GM21360 (cell line): ENCODE results near the gene CHST9.
"Not testable (repeated sequence)": the region's sequence is repeated elsewhere in the genome, so short reads cannot be mapped to it uniquely, and the experiment has no call there.

Experiments
- ATAC-seq: cut with Tn5 transposase; IDR thresholded peaks from one replicate; pipeline ENCODE4 v1.9.1; 2021; ENCODE audit warnings: mild to moderate bottlenecking, moderate library complexity; ENCODE audit not compliant: unreplicated experiment

The CHST9 gene

DNA sequence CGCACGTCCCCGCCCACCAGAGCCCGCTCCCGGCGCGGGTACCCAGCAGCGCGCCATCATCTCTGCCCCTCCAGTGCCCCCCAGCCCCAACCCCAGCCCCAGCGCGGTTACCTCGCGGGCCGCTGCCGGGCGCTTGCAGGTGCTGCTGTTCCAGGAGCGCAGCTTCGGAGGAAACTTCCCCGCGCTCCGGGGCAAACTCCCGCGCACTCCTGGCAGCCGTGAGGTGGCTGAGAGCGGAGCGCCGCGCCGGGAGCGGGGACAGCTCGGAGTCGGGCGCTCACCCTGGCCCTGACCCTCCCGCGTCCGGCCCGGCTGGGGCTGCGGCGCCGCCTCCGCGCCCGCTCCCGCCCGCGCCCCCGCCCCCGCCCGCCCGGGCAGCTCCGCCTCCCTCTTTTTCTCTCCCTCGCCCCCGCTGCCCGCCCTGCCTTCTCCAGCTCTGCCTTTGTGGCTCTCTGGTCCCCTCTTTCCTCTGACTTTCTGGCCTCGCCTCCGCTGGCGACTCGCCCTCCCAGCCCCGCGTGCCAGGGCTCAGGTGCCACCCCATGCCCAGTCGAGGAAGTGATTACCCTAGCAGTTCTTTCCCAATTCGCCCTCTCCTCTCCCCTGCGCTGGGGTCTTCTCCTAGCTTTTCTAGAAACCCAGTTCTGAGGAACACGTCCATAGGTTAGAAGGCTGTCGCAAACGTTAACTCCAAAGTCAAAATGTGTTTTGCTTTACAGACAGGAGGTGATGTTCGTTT, at the start of gene CHST9:
CHST9 (minus strand) TSS at position 284 of the 739 bp plus-strand sequence. CDS start 42,499 bp downstream, outside the sequence.
- ATAC-seq: no peak

DNA sequence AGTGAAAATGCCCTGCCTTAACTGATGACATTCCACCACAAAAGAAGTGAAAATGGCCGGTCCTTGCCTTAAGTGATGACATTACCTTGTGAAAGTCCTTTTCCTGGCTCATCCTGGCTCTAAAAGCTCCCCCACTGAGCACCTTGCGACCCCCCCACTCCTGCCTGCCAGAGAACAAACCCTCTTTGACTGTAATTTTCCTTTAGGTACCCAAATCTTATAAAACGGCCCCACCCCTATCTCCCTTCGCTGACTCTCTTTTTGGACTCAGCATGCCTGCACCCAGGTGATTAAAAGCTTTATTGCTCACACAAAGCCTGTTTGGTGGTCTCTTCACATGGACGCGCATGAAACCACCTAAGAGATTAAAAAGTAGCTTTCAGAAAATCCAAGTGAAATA, 47.2 kb upstream of the CHST9 start:
- not testable (repeated sequence) for ATAC-seq

- not testable (repeated sequence) for ATAC-seq
Observed at GRCh38 chr18:27231671-27232070, 46.6 kb upstream of the CHST9 start.

- not testable (repeated sequence) for ATAC-seq
Observed at GRCh38 chr18:27231221-27231620, 46.1 kb upstream of the CHST9 start.

- no peak for ATAC-seq
Observed at GRCh38 chr18:27227721-27228120, 42.6 kb upstream of the CHST9 start.

- ATAC-seq: no peak
Observed at GRCh38 chr18:27226556-27227075, 41.5 kb upstream of the CHST9 start.

DNA sequence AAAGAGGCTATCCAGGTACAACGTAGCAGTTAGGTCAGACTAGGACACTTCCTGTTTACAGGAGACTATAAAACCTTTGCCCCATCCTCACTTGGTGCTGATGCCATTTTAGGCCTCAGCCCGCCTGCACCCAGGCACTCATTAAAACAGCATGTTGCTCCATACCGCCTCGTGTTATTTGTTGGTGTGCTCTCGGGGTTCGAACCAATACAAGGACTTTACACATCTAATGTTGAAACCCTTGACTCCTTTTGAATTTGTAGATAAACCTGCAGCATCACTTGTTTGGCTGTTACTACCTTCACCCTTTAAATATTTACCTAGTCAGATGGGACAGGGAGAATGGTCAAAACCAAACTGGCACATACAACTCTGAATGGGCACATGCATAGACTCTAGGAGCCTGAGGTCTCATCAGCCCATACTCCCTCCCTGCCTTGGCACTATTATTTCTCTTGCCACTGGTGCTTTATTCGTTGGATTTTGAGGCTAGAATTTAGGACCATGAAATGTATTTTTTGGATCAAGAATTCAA, 40.9 kb upstream of the CHST9 start:
- no peak for ATAC-seq

DNA sequence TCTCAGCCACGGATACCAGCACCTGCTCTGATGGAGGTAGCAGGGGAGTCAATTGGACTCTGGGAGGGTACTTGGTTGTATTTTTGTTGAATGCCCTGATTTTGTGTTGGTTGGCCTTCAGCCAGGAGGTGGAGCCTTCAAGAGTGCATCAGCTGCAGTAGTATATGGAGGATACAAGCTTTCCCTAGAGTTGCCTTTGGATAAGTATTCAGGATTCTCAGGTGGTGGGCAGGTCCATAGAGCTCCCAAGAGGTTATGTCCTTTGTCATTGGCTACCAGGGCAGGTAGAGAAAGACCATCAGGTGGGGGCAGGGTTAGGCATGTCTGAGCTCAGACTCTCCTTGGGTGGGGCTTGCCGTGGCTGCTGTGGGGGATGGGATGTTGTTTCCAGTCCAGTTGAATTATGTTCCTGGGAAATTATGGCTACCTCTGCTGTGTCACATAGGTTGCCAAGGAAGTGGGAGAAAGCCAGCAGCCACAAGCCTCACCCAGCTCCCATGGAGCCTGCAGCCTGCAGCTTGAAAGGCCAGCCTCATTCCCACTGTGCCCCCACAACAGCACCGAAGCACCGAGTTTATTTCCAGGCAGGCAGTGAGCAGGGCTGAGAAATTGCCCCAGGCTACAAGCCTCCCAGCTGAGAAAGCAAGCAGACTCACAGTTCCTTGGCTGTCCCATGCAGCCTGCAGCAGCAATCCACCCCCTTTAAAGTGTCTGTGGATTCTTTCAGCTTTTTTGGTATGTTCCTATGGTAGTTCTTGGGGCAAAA, 38.6 kb upstream of the CHST9 start:
- no peak for ATAC-seq

GRCh38 chr18:27214831-27215230, 29.7 kb upstream of the CHST9 start:
- ATAC-seq: no peak

GRCh38 chr18:27213123-27213717, 28.1 kb upstream of the CHST9 start:
- no peak for ATAC-seq

DNA sequence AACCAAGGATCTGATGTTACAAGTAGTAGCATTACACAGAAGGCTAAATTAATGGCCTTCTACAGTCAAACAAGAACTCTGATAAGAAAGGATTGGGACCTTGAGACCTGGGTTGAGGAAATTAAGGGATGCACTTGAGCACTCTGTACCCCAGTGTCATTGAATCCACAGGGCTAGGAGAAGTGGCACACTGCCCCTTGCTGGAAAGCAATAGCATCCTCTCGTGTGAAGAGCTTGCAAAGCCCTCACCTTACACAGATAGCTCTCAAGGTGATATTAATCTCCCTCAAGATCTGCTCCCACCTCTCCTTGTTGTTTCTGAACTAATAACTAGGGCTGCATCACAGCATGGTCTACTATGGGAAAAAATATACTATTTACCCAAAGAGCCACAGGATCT, 26.5 kb upstream of the CHST9 start:
- no peak for ATAC-seq

DNA sequence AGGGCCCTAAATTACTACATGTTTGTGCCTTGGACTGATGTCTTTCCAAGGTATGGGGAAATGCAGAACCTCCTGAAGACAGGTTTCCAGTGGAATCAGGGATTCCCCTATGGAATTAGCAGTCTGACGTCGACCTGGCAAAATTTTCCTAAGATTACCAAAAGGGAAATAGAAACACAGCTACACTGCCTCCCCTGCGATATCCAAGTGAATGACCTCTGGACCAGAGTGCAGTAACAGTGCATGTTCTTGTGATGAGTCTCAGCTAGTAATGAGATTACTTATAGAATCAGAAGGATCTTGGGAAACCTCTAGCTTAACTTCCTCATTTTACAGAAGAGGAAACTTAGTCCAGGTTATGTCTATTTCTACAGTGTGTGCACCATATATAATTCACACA, 21.3 kb upstream of the CHST9 start:
- ATAC-seq: no peak

- ATAC-seq: no peak
Observed at GRCh38 chr18:27202741-27203140, 17.6 kb upstream of the CHST9 start.

DNA sequence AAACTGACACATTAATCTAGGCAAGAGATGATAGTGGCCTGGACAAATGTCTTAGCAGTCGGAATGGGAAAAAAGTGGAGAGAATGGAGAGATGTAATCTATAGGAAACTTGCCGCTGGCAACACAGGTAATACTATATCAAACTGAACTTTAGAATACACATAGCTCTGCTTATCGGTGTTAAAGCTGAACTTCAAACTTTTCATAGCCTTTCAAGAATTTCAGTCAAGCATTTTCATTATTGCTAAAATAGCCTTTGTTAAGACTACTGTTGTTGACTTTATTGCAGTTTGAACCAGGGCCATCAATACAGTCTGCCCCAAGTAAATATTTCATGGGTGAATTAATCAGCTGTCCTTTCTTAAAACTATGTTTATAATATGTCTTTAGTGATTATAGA, 12.9 kb upstream of the CHST9 start:
- no peak for ATAC-seq

DNA sequence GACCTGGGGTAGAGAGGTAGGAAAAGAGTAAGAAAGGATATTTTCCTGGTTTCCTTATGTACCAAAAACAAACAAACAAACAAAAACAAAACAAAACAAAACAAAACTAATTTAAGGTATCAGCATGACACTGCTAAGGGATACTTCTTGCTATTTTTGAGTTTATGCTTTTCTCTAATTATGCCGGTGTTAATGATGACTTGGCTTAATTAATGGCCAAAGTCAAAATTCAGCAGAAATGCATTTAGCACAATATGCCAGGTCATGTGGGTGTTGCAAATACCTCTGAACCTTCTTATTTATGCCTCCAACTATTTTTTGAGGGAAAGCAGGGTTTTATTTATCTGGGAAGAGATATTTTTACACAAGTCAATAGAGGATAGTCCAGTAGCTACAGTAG, 3.2 kb upstream of the CHST9 start:
- no peak for ATAC-seq

DNA sequence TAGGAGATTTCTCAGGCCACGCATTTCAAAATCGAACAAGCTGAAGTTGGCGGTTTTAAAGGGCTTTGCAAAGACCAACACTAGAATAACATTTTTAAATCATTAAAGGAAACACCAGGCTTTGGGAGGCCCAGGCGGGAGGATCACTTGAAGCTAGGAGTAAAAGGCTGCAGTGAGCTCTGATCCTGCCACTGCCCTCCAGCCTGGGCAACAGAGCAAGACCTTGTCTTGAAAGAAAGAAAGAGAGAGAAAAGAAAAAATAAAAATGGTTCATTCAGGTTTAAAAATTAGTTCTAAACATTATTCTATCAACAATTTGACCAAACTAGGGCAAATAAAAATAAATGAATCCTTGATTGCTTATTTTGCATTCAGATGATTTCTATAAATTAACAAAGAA, 789 bp upstream of the CHST9 start:
- ATAC-seq: no peak

- ATAC-seq: no peak
Observed at GRCh38 chr18:27184115-27185024, 738 bp downstream of the CHST9 start.

DNA sequence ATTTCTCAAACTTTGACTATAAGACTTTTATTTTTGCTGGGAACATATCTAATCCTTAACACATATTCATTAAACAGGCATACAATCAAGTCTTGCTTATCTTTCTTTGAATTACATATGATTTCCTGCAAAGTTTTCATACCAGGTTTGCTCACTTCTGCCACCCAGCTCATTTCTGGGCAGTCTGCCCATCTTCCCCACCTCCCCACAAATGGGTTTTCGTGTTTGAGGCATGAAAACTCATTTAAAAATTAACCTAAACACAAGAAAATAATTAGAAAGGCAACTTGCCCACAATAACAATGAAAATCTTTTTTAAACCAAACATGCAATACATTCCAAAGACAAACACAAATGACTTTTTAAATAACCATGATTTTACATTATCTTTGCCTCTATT, 3.4 kb downstream of the CHST9 start:
- ATAC-seq: no peak

DNA sequence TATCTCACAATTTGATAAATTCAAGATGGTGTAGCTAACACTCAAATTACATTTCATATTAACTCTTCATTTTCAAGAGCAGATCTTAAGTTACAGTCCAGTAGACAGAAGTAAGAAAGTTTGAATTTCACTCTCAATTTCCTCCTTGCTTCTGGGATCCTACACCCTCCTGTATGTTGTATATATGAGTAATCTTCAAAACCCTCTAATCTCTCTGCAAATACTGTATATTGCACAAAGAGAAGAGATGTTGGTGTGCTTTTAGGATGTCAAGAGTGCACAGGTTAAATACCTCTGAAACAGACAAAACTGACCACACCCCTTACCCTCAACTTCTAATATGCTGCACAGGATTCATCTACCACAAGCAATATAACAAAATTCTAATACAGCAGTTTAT, 6.7 kb downstream of the CHST9 start:
- no peak for ATAC-seq

DNA sequence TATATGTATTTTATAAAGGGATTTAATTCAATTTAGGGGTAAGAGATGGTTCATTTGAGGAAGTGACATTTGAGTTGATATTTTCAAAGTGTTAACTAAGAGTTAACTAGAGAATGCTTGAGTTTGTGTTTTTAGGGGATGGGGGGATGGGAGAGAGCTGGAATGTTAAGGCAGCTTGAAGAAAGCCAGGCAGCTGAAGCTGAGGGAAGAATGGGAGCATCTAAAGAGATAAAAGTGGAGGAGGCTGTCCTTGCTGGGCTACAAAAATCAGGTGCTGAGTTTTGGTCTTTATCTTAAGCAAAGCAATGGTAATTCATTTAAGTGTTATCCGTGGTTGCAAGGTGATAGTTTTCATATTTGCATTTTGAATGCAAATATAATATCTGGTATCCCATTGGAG, 9.2 kb downstream of the CHST9 start:
- no peak for ATAC-seq
